Activated naive CD8-positive, alpha-beta T cell treated with anti-CD3 and anti-CD28 coated beads, Interleukin-2, amount 10 ng/mL, durations not matched to agents 7 days and 5 days (primary cell): Measurements from ENCODE around the gene TCF19. TPM values are rescaled to one million over a fixed set of nuclear protein-coding genes. Genes with fewer than 3 reads are reported as not detected.
A peak's percentile ranks its signal among the peaks of the same experiment; 100 is the strongest.

ENCODE experiments used
- ATAC-seq: fragments of 150-1000 bp; cut with Tn5 transposase; one replicate; pipeline ENCODE4 v1.10.0; 2021; ENCODE audit warnings: low read depth, moderate library complexity
- POLR2A ChIA-PET: fragments of 350-600 bp; sonication (Branson Sonifier 250); formaldehyde crosslinking; loops from one replicate; lab custom pipeline; 2021; ENCODE audit warnings: antibody characterized with exemption; lab: Charles Lee
- DNase-seq: peaks from one replicate; pipeline ENCODE4 v3.0.0; 2021
- H3K27ac Mint-ChIP-seq: one replicate; pipeline ENCODE4 v1.8.0; 2022; ENCODE audit warnings: mild to moderate bottlenecking, mixed read lengths
- H3K27me3 Mint-ChIP-seq: one replicate; pipeline ENCODE4 v1.8.0; 2022; ENCODE audit warnings: mild to moderate bottlenecking, moderate library complexity, mixed read lengths
- H3K36me3 Mint-ChIP-seq: one replicate; pipeline ENCODE4 v1.8.0; 2021; ENCODE audit warnings: mild to moderate bottlenecking, mixed read lengths
- H3K4me1 Mint-ChIP-seq: one replicate; pipeline ENCODE4 v1.8.0; 2021; ENCODE audit warnings: mixed read lengths
- H3K4me3 Mint-ChIP-seq: one replicate; pipeline ENCODE4 v1.8.0; 2022; ENCODE audit warnings: mild to moderate bottlenecking, moderate library complexity, mixed read lengths
- H3K9me3 Mint-ChIP-seq: one replicate; pipeline ENCODE4 v1.8.0; 2021; ENCODE audit warnings: mixed read lengths
- total RNA-seq, 2 experiments: library from RNA; stranded (reverse); gene quantifications; one replicate each; pipeline ENCODE4 v1.2.3, GENCODE V29; 2021

TCF19 gene, protein sequence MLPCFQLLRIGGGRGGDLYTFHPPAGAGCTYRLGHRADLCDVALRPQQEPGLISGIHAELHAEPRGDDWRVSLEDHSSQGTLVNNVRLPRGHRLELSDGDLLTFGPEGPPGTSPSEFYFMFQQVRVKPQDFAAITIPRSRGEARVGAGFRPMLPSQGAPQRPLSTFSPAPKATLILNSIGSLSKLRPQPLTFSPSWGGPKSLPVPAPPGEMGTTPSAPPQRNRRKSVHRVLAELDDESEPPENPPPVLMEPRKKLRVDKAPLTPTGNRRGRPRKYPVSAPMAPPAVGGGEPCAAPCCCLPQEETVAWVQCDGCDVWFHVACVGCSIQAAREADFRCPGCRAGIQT
- 10 to 100 TPM; 81.0 to 83.3 TPM for total RNA-seq

DNA sequence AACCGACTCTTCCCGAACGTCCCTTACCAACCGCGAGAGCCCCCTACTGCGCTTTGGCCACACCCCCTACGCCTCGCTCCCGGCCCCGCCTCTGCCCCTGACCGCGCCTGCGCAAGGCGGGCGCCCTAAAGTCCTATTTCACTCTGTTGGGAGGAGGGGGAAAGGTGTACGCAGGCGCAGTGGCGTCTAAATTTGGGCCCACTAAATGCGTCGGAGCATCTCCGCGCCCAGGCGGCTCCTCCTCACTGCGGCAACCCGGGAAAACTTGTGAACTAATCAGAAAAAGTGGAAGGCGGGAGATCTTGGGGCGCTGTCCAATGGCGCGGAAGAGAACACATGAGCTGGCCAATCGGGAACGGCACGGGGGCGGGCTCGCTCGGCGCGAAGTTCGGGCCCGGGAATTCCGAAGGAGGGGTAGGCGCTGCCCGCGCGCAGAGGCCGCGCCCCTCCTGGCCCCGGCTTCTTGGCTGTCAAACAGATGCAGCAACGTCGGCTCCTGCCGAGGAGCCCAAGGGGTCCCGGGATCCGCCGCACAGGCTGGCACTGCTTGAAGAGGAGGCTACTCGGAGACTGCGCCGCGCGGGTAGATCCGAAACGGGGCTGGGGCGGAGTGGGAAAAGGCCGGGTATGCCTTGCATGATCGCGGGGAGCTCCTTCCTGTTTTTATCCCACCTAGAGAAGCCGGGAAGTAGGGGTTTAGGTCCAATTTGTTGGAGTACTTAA is at the start of gene TCF19:
Gene TCF19, plus strand, starts transcription at position 450 of the 723 bp plus-strand sequence. CDS start 881 bp downstream, outside the sequence.
- H3K27me3 Mint-ChIP-seq: no peaks in the 10 kb centered on the region
- peaks cover 29% of the 10 kb centered on the region for H3K4me1 Mint-ChIP-seq
- peak; percentile 92 for ATAC-seq
- DNase-seq: peak; percentile 99
- H3K36me3 Mint-ChIP-seq: peaks cover 23% of the 10 kb centered on the region
- POLR2A ChIA-PET: interaction anchor here (0.6 to 2.3 kb wide), 11 partner anchors 8 to 541 kb away, joined by 3 to 10 read pairs (median 4); partner anchors contain the start of genes MRPS18B, PPP1R10 and VARS2
- peak within 1 kb of the TSS; percentile 99 for H3K4me3 Mint-ChIP-seq
- H3K9me3 Mint-ChIP-seq: no peaks in the 10 kb centered on the region
- peak within 1 kb of the TSS; percentile 95 for H3K27ac Mint-ChIP-seq

DNA sequence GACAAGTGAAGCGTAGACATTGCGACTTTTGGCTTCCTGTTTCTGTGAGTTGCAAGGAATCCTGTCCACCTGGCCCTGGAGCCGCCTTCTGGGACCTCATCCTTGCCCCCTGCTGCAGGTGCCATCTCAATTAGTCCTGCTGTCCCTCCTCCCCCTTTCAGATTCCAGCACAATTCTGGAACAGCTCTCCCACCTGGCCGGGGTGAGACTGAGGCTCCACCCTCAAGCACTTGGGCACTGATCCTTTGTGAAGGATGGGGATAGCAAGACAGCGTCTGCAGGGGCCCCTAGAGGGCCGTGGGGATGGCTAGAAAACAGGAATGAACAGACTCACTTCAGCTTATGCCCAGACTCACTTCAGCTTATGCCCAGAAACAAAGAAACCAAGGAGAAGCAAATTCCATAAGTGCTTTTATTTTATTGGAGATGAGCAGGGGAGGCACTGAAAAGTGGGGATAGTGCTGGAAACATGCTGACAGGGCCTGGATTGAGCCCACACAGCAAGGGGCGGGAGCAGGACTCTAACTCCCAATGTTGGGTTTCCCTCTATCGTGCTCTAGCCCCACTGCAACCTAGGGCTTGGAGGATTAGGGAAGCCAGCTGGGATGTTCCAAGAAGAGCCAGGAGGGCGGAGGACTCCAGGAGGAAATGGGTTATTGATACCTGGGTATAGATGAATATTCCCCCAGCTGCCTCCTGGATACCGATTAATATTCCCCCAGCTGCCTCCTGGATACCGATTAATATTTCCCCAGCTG is 47.4 kb upstream of the TCF19 start:
- Mint-ChIP-seq H3K27me3 (peaks cover 11% of the 10 kb centered on the region), H3K4me1 (no peaks in the 10 kb centered on the region), H3K36me3 (no peaks in the 10 kb centered on the region), H3K4me3 (no peak overlapping the region), H3K27ac (no peak overlapping the region), H3K9me3 (no peaks in the 10 kb centered on the region)
- POLR2A ChIA-PET: no interaction called here
- no peak for ATAC-seq
- DNase-seq: no peak

DNA sequence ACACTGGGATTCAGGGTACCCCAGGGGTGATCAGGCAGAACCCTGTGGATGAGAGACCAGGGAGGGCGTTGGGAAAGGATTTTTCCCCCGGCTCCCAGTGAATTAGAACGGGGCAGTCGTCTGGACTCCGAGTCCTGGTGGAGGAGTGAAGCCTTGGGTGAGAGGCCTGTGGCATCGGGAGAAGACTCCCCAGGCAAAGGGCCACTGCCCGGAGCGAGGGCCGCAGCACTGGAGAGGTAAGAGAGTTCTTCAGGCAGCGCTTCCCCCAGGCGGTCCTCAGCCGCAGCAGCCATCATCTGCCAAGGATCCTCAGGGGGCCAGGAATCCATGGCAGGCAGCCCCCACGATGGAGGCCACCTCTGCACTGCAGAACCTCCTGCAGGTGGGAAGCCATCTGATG is 46.7 kb upstream of the TCF19 start:
- POLR2A ChIA-PET: no interaction called here
- Mint-ChIP-seq H3K4me1 (no peaks in the 10 kb centered on the region), H3K27me3 (peaks cover 9% of the 10 kb centered on the region), H3K36me3 (no peaks in the 10 kb centered on the region), H3K4me3 (no peak overlapping the region), H3K9me3 (no peaks in the 10 kb centered on the region), H3K27ac (no peak overlapping the region)
- ATAC-seq (no peak), DNase-seq (no peak)

DNA sequence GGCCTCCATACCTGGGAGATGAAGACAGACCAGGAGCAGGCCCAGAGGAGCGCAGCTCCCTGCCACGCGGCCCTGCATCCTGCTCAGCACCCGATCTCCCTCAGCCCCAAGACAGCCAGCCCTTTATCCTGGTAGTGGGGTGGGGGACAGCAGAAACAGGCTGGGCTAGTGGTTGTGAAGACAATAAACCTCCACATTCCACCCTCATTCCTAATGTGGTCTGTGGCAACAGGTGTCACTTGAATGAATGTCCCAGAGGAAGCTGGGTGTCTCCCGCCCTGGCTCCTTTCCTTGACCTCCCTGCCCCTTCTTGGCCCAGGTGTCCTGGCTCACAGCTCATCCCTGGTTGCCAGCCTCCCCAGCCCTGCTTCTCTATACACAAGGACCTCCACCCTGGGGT is 45.9 kb upstream of the TCF19 start, which contains the start of gene C6orf15:
Gene C6orf15, minus strand, starts transcription at position 98 of the 400 bp plus-strand sequence. Its CDS starts 20 bp downstream, at position 78.
- H3K4me1 Mint-ChIP-seq: no peaks in the 10 kb centered on the region
- POLR2A ChIA-PET: no interaction called here
- ATAC-seq (no peak), DNase-seq (no peak)
- no peaks in the 10 kb centered on the region for H3K36me3 Mint-ChIP-seq
- H3K27ac Mint-ChIP-seq: no peak within 1 kb of the TSS
- no peak within 1 kb of the TSS for H3K4me3 Mint-ChIP-seq
- H3K9me3 Mint-ChIP-seq: no peaks in the 10 kb centered on the region
- H3K27me3 Mint-ChIP-seq: peaks cover 9% of the 10 kb centered on the region

DNA sequence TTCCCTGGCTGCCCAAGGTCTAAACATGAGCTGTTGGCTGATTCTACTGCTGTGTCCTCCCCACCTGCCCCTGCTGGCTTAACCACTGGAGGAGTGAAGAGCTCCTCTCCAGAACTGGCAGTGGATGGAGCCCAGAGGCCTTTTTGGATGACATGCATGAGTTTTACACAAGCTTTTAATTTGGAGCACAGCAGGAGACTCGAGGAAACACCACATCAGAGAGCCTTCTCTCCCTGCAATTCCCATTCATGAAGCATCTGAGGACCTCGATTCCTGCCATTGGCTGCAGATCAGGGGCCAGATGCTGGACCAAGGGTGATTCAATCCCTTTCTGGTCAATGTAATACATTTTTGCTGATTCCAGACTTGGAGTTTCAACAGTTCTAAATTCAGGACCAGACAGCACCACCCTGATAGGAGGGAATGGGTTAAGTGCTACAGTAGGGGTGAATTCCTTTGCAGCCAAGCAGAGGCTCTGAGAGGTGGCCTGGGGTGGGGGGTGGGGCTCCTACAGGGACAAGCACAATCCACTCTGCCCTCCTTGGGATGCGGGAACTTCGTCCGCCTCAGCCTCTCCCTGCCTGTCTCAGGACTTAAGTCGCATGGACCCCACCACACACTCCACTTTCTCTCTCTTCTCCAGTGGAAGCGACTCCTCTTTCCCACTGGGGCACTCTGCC is 44.4 kb upstream of the TCF19 start:
- no peaks in the 10 kb centered on the region for H3K36me3 Mint-ChIP-seq
- H3K9me3 Mint-ChIP-seq: no peaks in the 10 kb centered on the region
- DNase-seq: no peak
- H3K27ac Mint-ChIP-seq: no peak overlapping the region
- no peak overlapping the region for H3K4me3 Mint-ChIP-seq
- peaks cover 9% of the 10 kb centered on the region for H3K27me3 Mint-ChIP-seq
- no peaks in the 10 kb centered on the region for H3K4me1 Mint-ChIP-seq
- ATAC-seq: no peak
- POLR2A ChIA-PET: no interaction called here

DNA sequence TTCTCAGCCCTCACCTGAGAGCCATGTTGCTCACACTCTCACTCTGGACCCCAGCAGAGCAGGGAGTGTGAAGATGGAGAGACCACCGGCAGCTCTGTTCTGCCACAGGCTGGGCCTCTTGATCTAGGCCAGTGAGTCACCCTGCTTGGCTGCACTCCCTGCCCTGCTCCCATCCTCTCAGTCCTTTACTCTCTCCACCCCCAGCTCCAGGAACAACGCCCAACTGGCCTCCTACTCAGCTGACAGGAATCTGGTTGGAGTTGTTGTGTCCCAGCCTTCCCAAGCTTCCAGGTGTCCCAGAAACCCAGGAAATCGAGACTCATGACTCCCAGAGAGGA is 43.9 kb upstream of the TCF19 start, which contains the start of gene PSORS1C1:
Gene PSORS1C1, plus strand, starts transcription at position 260 of the 338 bp plus-strand sequence. CDS start 14,833 bp downstream, outside the sequence.
- H3K9me3 Mint-ChIP-seq: no peaks in the 10 kb centered on the region
- no peak within 1 kb of the TSS for H3K27ac Mint-ChIP-seq
- H3K4me3 Mint-ChIP-seq: no peak within 1 kb of the TSS
- H3K27me3 Mint-ChIP-seq: peaks cover 8% of the 10 kb centered on the region
- no peak for DNase-seq
- H3K36me3 Mint-ChIP-seq: no peaks in the 10 kb centered on the region
- POLR2A ChIA-PET: no interaction called here
- no peak for ATAC-seq
- no peaks in the 10 kb centered on the region for H3K4me1 Mint-ChIP-seq

DNA sequence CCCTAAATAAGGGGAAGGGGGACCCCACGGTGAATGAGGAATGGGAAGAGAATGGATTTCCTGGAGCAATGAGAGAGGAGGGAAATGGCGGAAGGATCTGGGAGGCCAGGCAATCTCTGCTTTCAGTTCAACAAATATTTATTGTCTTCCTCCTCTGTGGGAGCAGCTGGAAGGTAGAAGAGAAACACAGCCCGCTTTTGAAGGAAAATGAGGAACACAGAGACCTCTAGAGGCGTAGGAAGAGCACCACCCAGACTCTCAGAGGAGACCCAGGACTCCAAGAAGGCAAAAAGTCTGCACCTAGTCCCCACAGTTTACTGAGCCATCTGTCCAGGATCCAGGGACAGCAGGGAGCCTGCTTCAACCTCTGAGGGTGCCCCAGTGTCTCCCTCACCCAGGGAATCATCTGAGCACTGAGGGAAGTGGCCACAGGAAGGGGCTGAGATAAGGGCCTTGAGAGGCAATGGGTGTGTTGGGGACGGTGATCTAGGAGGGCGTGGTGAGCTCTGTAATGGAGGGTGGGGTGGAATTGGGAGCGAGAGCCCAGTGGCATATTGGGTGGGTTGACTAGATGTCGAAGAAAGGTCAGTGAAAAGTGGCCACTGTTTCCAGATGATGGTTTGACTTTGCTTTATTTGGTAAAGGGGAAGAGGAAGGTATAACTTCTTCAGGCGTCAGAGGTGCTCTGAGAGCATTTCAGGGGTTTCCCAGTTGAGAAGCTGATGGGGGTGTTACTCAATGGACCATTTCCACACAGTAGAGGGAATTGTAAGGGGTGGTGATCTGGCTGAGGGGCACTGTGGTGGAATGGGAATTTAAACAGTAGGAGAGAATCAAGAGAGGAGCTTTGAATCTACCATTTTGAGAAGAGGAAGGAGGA is 43.2 kb upstream of the TCF19 start:
- no peaks in the 10 kb centered on the region for H3K36me3 Mint-ChIP-seq
- no peaks in the 10 kb centered on the region for H3K9me3 Mint-ChIP-seq
- H3K4me1 Mint-ChIP-seq: no peaks in the 10 kb centered on the region
- no peak overlapping the region for H3K4me3 Mint-ChIP-seq
- no peak overlapping the region for H3K27ac Mint-ChIP-seq
- POLR2A ChIA-PET: no interaction called here
- DNase-seq: no peak
- peaks cover 6% of the 10 kb centered on the region for H3K27me3 Mint-ChIP-seq
- no peak for ATAC-seq

DNA sequence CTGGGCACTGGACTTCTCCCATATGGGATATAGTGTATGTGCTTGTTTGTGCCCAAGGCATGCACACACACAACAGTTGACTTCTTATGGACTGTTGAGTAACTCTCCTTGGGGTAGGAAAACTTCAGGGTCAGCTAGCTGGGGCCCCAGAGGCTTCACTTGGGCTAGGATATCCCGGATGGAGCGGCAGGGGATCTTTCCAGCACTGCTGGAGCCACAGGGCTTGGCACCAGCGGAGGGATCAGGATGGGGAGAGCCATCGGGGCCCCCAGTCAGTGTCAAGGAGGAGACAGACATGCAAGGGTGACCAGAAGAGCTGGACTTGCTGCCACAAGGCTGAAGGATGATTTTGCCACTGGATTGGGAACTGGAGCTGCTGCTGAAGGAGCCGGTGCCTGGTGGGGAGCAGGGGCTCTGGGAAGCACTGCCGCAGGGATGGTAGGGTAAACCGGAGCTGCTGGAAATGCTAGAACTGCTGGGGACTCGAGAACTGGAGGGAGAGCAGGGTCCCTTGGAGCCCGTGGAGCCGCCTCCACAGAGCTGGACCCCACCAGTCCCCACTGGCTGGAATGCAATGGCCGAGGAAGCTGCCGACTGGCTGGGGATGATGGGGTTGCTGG is 42.3 kb upstream of the TCF19 start:
- no peak for DNase-seq
- no peaks in the 10 kb centered on the region for H3K36me3 Mint-ChIP-seq
- no peak overlapping the region for H3K4me3 Mint-ChIP-seq
- H3K27ac Mint-ChIP-seq: no peak overlapping the region
- POLR2A ChIA-PET: no interaction called here
- peaks cover 6% of the 10 kb centered on the region for H3K27me3 Mint-ChIP-seq
- H3K9me3 Mint-ChIP-seq: no peaks in the 10 kb centered on the region
- ATAC-seq: no peak
- no peaks in the 10 kb centered on the region for H3K4me1 Mint-ChIP-seq

DNA sequence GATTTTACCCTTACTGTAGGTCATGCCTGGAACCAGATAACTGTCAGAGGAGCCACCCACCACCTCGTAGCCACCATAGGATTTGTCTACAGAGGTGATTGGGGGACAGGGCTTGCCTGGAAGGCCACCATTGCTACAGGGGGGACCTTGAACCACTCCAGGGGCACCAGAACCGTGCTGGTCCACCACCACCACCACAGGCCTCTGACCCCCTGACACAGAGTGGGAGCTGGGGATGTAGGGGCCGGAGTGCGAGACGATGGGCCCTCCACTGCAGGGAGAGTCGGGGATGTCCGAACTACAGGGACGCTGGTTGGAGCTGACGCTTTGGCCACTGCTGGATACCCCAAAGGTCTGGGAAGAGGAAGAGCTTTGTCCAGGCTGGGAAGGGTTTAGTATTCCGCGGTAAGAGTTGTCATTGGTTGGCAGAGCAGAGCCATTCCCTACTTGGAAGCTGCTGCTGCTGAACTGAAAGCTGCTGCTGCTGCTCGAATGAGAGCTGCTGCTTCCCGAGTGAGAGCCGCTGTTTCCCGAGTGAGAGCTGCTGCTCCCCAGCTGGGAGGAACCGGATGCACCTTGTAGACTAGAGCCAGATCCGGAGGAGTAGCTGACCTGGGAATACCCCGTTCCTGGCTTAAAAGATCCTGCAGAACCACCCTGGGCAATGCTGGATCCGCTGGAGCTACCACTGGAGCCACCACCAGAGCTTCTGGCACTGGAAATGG is 41.6 kb upstream of the TCF19 start:
- no peaks in the 10 kb centered on the region for H3K9me3 Mint-ChIP-seq
- POLR2A ChIA-PET: no interaction called here
- DNase-seq (no peak), ATAC-seq (no peak)
- no peak overlapping the region for H3K4me3 Mint-ChIP-seq
- H3K27ac Mint-ChIP-seq: no peak overlapping the region
- peaks cover 6% of the 10 kb centered on the region for H3K27me3 Mint-ChIP-seq
- no peaks in the 10 kb centered on the region for H3K4me1 Mint-ChIP-seq
- H3K36me3 Mint-ChIP-seq: no peaks in the 10 kb centered on the region

DNA sequence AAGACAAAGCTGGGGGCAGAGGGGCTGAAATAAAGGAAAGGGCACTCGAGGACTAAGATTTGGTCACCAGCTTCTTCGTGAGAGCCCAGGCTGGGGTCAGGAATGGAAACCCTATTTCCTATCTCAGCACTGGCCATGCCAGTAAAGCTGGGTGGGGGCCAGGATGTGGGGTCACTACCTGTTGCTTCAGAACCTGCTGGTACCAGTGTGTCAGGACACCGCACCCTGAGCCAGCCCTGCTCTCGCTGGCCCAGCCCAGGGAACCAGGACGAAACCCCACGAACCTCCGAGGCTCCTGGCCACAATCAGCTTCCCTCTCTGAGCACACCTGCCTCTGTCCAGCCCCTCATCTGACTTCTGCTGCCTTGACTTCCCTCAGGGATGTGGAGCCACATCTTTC is 40.2 kb upstream of the TCF19 start:
- no peaks in the 10 kb centered on the region for H3K9me3 Mint-ChIP-seq
- no peak overlapping the region for H3K27ac Mint-ChIP-seq
- peaks cover 4% of the 10 kb centered on the region for H3K27me3 Mint-ChIP-seq
- POLR2A ChIA-PET: no interaction called here
- DNase-seq (no peak), ATAC-seq (no peak)
- no peaks in the 10 kb centered on the region for H3K36me3 Mint-ChIP-seq
- no peak overlapping the region for H3K4me3 Mint-ChIP-seq
- H3K4me1 Mint-ChIP-seq: no peaks in the 10 kb centered on the region

DNA sequence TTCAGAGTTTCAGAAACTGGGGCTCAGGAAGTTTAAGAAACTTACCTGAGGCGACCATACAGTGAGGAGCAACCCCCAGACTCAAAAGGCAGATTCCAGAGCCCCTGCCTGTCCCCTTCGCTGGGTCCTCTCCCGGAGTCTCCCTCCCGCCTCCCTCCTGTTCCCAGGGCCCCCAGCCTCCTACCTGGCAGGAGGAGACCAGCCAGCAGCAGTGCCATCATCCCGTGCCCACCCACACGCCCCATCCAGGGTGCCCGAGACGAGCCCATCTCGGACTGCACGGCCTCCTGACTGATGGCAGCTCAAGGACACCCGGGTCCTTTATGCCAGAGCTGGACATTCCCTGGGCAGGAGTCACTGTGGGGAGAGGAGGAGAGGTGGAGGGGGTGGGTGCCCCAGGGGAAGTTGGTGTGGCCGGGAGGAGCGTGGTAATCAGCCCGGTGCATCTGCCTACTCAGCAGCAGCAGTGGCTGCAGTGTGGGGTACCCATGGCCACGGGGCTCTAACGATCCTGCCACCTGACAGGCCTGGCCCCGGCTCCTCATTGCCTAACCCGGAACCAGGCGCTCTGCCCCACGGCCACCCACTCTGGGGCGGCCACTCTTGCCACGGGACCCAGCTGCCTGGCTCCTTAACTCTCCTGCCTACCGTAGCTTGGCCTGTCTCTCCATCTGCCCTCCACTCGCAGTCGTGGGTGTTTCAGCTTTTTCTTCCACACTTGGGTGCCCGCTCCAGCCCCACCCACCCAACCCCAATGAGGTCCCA is 38.1 kb upstream of the TCF19 start, which contains the start of gene CDSN:
Gene CDSN, minus strand, starts transcription at position 296 of the 765 bp plus-strand sequence. Its CDS starts 27 bp downstream, at position 269.
- POLR2A ChIA-PET: interaction anchor here (0.7 kb wide), 1 partner anchor 9 kb away, joined by 3 read pairs; no protein-coding TSS in a partner anchor

More for the DNA sequence above, 38.1 kb upstream of the TCF19 start, which contains the start of gene CDSN:
- Mint-ChIP-seq H3K9me3 (no peaks in the 10 kb centered on the region), H3K4me1 (no peaks in the 10 kb centered on the region), H3K36me3 (no peaks in the 10 kb centered on the region), H3K4me3 (no peak within 1 kb of the TSS), H3K27me3 (peaks cover 5% of the 10 kb centered on the region), H3K27ac (no peak within 1 kb of the TSS)
- no peak for DNase-seq
- ATAC-seq: no peak
